ENCODE results near the gene GTSF1L.

Gene GTSF1L

GRCh38 chr20:43717616-43717995 lies 9.2 kb downstream of the GTSF1L start:
- DNase-seq (ENCODE audit: extremely low read depth in 1 of 2, low read depth in 1 of 2) = no peak

DNA sequence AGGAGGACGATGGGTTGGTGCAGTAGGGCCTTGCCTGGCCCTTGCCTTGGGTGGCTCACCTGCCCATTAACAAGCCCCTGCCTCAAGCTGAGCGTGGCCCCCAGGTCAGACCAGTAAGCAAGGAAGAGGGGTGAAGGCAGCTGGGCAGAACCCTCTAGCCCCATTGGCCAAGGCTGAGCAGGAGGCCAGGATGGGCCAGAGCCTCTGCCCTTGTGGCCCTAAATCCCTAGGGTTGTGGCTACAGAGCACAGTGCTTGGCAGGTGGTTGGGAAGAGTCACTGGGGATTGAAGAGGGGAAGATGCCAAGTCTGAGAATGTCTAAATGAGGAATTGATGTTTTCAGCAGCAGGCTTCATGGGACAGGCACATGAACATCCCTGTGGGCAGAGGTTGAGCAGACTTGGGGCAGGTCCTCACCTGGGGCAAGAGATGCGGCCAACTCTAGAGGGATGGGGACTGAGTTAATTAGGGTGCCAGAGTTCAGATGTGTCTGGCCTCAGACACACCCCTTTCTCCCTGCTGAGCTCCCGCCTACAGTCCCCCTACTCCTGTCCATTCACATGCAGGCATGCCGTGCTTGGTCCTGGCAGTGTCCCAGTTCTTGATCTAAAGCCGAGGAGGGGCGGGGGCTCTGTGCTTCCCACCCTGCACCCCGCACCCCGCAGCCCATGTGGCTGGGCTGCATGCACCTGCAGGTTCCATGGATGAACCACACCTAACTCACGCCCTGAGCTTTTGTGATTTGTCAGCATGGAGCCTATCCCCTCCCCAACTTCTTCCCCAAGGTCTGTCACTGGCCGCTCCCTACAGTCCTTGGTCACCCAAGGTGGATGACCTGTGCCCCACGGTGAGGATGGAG lies 9.8 kb downstream of the GTSF1L start:
- DNase-seq (ENCODE audit: extremely low read depth in 1 of 2, low read depth in 1 of 2) = no peak

GRCh38 chr20:43716123-43716522 lies 10.7 kb downstream of the GTSF1L start:
- no peak for DNase-seq (ENCODE audit: extremely low read depth in 1 of 2, low read depth in 1 of 2)

GRCh38 chr20:43715511-43715910 lies 11.3 kb downstream of the GTSF1L start:
- DNase-seq (ENCODE audit: extremely low read depth in 1 of 2, low read depth in 1 of 2) = no peak

DNA sequence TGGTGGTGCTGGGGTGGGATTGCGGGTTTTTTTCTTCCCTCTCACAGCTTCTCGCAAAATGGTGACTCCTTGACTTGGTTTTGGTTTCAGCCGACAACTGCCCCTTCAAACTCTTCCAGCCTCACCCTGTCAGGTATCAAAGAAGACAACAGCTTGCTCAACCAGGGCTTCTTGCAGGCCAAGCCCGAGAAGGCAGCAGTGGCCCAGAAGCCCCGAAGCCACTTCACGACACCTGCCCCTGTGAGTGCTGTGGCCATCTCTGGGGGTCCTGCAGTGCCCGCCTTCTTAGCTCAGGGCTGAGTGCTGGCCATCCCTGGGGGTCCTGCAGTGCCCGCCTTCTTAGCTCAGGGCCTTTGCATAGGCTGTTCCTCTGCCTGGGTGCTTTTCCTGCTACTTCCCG lies 11.8 kb downstream of the GTSF1L start:
- DNase-seq (ENCODE audit: extremely low read depth in 1 of 2, low read depth in 1 of 2) = no peak

DNA sequence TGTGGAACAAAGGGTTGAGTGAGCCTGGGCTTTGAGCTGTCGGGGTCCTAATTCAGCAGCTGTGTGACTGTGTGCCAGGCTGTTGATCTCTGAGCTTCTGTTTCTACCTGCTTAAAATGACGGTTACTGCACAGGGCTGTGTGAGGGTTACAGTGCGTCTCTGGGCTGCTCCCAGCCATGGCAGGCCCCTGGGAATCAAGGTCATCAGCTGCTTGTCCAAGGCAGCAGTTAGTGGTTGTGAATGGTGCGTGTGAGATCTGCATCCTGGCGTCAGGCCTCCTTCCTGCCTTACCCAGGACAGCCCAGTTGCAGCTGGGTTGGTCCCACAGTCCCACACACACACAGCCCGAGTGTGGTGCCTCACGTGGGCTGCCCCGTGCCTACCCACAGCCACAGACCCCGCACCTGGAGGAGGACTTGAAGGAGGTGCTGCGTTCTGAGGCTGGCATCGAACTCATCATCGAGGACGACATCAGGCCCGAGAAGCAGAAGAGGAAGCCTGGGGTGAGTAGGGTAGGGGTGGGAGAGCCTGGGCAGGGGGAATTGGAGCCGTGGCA lies 15.6 kb downstream of the GTSF1L start:
- DNase-seq (ENCODE audit: extremely low read depth in 1 of 2, low read depth in 1 of 2) = no peak

- no peak for DNase-seq (ENCODE audit: extremely low read depth in 1 of 2, low read depth in 1 of 2)
Observed at GRCh38 chr20:43710370-43711044, 16.3 kb downstream of the GTSF1L start.

- no peak for DNase-seq (ENCODE audit: extremely low read depth in 1 of 2, low read depth in 1 of 2)
Observed at GRCh38 chr20:43702502-43702901, 24.3 kb downstream of the GTSF1L start.

- DNase-seq (ENCODE audit: extremely low read depth in 1 of 2, low read depth in 1 of 2) = no peak
Observed at GRCh38 chr20:43700627-43701026, 26.2 kb downstream of the GTSF1L start.

- no peak for DNase-seq (ENCODE audit: extremely low read depth in 1 of 2, low read depth in 1 of 2)
Observed at GRCh38 chr20:43699941-43700565, 26.7 kb downstream of the GTSF1L start.

- DNase-seq (ENCODE audit: extremely low read depth in 1 of 2, low read depth in 1 of 2) = no peak
Observed at GRCh38 chr20:43695571-43695970, 31.2 kb downstream of the GTSF1L start.

DNA sequence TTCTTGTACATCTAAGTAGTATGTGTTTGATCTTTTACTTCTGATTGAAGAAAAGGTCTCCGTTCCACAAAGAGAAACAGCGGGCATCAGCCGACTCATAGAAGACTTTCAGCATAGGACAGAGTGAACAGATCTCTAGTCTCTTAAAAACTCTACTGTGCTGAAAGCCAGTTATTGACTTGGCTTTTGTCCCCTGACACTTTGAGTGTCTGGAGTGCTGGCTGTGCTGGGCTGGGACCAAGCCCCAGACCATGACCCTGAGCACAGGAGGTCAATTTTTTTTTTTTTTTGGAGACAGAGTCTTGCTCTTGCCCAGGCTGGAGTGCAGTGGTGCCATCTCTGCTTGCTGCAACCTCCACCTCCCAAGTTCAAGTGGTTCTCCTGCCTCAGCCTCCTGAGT lies 32.0 kb downstream of the GTSF1L start:
- no peak for DNase-seq (ENCODE audit: extremely low read depth in 1 of 2, low read depth in 1 of 2)

GRCh38 chr20:43691928-43692524 lies 34.8 kb downstream of the GTSF1L start:
- peak; percentile 4 to 46 for DNase-seq (ENCODE audit: extremely low read depth in 1 of 2, low read depth in 1 of 2)

- DNase-seq (ENCODE audit: extremely low read depth in 1 of 2, low read depth in 1 of 2) = no peak
Observed at GRCh38 chr20:43690943-43691598, 35.7 kb downstream of the GTSF1L start.

DNA sequence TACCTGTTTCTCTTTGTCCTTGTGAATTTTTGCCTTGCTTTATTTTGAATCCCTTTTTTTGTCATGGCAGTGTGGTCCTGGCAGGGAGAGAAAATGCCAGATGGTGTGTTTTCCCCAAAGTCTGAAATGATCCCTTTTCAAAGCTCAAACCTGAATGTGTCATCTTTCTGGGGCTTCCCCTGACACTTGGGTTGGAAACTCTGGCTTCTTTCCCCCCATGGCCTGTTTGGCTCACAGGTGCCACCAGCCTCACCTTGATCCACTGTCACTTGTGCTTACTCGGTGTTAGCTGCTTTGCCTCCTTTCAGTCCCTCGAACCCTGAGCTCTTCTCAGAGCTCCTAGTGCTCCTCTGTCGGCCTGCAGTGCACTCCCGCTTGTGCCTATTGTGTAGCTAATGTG lies 37.6 kb downstream of the GTSF1L start:
- DNase-seq (ENCODE audit: extremely low read depth in 1 of 2, low read depth in 1 of 2) = no peak

GRCh38 chr20:43686820-43687219 lies 40.0 kb downstream of the GTSF1L start:
- no peak for DNase-seq (ENCODE audit: extremely low read depth in 1 of 2, low read depth in 1 of 2)

DNA sequence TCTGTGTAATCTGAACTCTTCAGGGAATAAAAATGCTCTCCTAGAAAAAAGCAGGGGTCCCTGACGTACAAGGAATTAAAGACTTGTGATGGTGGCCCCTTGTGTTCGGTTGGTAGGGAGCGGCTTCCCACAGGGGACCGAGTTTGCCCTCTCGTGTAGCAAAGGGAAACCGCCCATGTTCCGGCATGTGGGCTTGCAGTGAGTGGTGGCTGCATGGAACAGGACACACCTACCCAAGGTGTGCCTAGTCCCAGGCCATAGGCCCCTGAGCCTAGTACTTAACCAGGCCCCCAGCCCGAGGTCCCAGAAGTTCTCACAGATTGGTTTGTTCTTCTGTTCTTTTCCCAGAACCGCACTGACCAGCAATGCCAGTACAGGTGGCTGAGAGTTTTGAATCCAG lies 44.4 kb downstream of the GTSF1L start:
- DNase-seq (ENCODE audit: extremely low read depth in 1 of 2, low read depth in 1 of 2) = no peak

DNA sequence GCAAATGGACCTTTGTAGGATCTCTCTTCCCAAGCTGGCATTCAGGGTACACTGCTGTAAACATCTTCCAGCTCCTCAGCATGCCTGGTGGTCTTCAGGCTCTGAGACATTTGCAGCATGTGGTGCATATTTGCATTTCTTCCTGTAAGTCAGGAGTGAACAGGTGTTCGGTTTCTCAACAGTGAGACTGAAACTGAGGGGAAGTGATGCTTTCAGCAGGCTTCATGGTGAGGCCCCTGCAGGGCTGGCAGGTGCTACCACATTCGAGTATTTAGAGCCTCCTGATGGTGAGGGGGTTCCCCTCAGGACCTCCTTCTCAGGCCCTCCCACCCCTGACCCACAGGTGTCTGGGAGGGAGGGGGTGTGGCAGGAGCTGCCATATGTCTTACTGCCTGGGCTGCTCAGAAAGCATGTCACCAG lies 44.8 kb downstream of the GTSF1L start:
- DNase-seq (ENCODE audit: extremely low read depth in 1 of 2, low read depth in 1 of 2) = no peak

- DNase-seq (ENCODE audit: extremely low read depth in 1 of 2, low read depth in 1 of 2) = no peak
Observed at GRCh38 chr20:43681468-43681942, 45.3 kb downstream of the GTSF1L start.

GRCh38 chr20:43680981-43681380 lies 45.8 kb downstream of the GTSF1L start:
- DNase-seq (ENCODE audit: extremely low read depth in 1 of 2, low read depth in 1 of 2) = no peak

DNA sequence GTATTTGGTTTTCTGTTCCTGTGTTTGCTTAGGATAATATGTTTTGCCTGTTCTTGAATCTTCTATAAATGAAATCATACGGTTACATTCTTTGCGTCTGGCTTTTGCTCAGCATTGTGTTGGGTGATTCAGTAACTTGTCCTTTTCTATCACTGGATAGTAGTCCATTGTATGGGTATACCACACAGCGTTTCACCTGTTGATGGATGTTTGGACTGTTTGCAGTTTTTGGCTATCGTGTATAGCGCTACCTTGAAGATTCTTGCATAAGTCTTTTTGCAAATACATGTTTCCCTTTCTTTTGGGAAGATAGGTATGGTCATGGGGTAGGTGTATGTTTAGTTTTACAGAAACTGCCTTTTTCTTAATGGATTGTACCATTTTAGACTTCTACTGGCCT lies 50.4 kb downstream of the GTSF1L start:
- DNase-seq (ENCODE audit: extremely low read depth in 1 of 2, low read depth in 1 of 2) = no peak
